Measurements from ENCODE around the gene P2RX4. TPM values are rescaled to one million over a fixed set of nuclear protein-coding genes. Genes with fewer than 3 reads are reported as not detected.
A peak's percentile ranks its signal among the peaks of the same experiment; 100 is the strongest.

P2RX4 gene
- polyA plus RNA-seq, 3 donors = 61.8 to 87.7 (median 74.7) TPM

- Histone ChIP-seq H4K20me1 (ENCODE audit: insufficient read depth, low read length) (peaks cover 32% of the 10 kb centered on the region), H3K27me3 (ENCODE audit: control insufficient read depth in 2 of 2, insufficient read depth in 2 of 2, low read length in 2 of 2) (no peaks in the 10 kb centered on the region), H2AFZ (ENCODE audit: insufficient read depth, low read depth, low read length, poor library complexity, severe bottlenecking) (no peak overlapping the region), H3K36me3 (replicated peaks in 1 of 2; ENCODE audit: control insufficient read depth in 1 of 2, insufficient read depth in 2 of 2, low read length in 2 of 2) (peaks cover 23 to 45% of the 10 kb centered on the region in 2 donors), H3K79me2 (ENCODE audit: insufficient read depth, low read length) (peaks cover 81% of the 10 kb centered on the region), H3K27ac (ENCODE audit: low read depth in 1 of 2, low read length in 2 of 2) (peak overlapping the region; percentile 98 to 99), H3K9me3 (replicated peaks in 1 of 2; ENCODE audit: control insufficient read depth in 1 of 2, insufficient read depth in 1 of 2, low read length in 2 of 2) (no peaks in the 10 kb centered on the region), H3K9ac (ENCODE audit: insufficient read depth, low read length, poor library complexity, severe bottlenecking) (peak overlapping the region; percentile 72), H3K4me2 (replicated peaks; ENCODE audit: extremely low read depth, low read length, poor library complexity, severe bottlenecking) (peak overlapping the region; percentile 46), H3K4me3 (replicated peaks in 1 of 3; ENCODE audit: low read depth in 2 of 3, low read length in 3 of 3) (peak overlapping the region in 1 of 3 experiments; percentile 46), H3K4me1 (ENCODE audit: control insufficient read depth in 1 of 2, insufficient read depth in 2 of 2, low read length in 2 of 2) (peaks cover 34 to 37% of the 10 kb centered on the region in 2 donors)
- no peak for TF ChIP-seq CTCF (IDR thresholded peaks at IDR 0.05)
- 32% methylated on average over 10 of the region's 15 CpGs for WGBS (ENCODE audit: insufficient coverage)
- peaks cover 0 to 18% (median 6%) of the 10 kb centered on the region in 7 donors for H3K9me3 Mint-ChIP-seq
- H3K4me3 Mint-ChIP-seq = peak overlapping the region; percentile 31 to 71
- DNase-seq = peak; percentile 94 to 98 (median 96)
- H3K27ac Mint-ChIP-seq = peak overlapping the region; percentile 98 to 100 (median 99)
- intact Hi-C loops (cut with micrococcal nuclease) = loop anchor here (1.0 to 10.0 kb wide), 4 partner anchors 9 to 146 kb away; no protein-coding TSS in a partner anchor
- H3K27me3 Mint-ChIP-seq (ENCODE audit: low read depth in 3 of 3) = peaks cover 0 to 3% (median 1%) of the 10 kb centered on the region in 3 donors
- peaks cover 57 to 87% of the 10 kb centered on the region in 2 donors for H3K36me3 Mint-ChIP-seq
- peaks cover 49% of the 10 kb centered on the region for H3K4me1 Mint-ChIP-seq
These were observed 68.5 kb downstream of the P2RX4 start for GRCh38 chr12:121278169-121279070.

GRCh38 chr12:121279071-121279375, 69.1 kb downstream of the P2RX4 start:
- no peak for TF ChIP-seq CTCF (IDR thresholded peaks at IDR 0.05)
- H3K4me3 Mint-ChIP-seq = peak overlapping the region in 1 of 2 donors; percentile 71
- H3K9ac ChIP-seq (ENCODE audit: insufficient read depth, low read length, poor library complexity, severe bottlenecking) = peak overlapping the region; percentile 72
- H3K4me2 ChIP-seq (replicated peaks; ENCODE audit: extremely low read depth, low read length, poor library complexity, severe bottlenecking) = peak overlapping the region; percentile 46
- H3K36me3 Mint-ChIP-seq = peaks cover 54 to 85% of the 10 kb centered on the region in 2 donors
- H3K9me3 ChIP-seq (replicated peaks in 1 of 2; ENCODE audit: control insufficient read depth in 1 of 2, insufficient read depth in 1 of 2, low read length in 2 of 2) = no peaks in the 10 kb centered on the region
- peaks cover 34 to 37% of the 10 kb centered on the region in 2 donors for H3K4me1 ChIP-seq (ENCODE audit: control insufficient read depth in 1 of 2, insufficient read depth in 2 of 2, low read length in 2 of 2)
- no peak for DNase-seq
- peaks cover 0 to 18% (median 6%) of the 10 kb centered on the region in 7 donors for H3K9me3 Mint-ChIP-seq
- peaks cover 49% of the 10 kb centered on the region for H3K4me1 Mint-ChIP-seq
- H3K27ac Mint-ChIP-seq = peak overlapping the region; percentile 98 to 100 (median 99)
- H3K4me3 ChIP-seq (replicated peaks in 1 of 3; ENCODE audit: low read depth in 2 of 3, low read length in 3 of 3) = peak overlapping the region in 1 of 3 experiments; percentile 46
- H2AFZ ChIP-seq (ENCODE audit: insufficient read depth, low read depth, low read length, poor library complexity, severe bottlenecking) = no peak overlapping the region
- 96% methylated on average over 10 of the region's 13 CpGs for WGBS (ENCODE audit: insufficient coverage)
- intact Hi-C loops (cut with micrococcal nuclease) = loop anchor here (2.0 to 10.0 kb wide), 3 partner anchors 14 to 146 kb away; no protein-coding TSS in a partner anchor
- H3K27me3 ChIP-seq (ENCODE audit: control insufficient read depth in 2 of 2, insufficient read depth in 2 of 2, low read length in 2 of 2) = no peaks in the 10 kb centered on the region
- peaks cover 23 to 45% of the 10 kb centered on the region in 2 donors for H3K36me3 ChIP-seq (replicated peaks in 1 of 2; ENCODE audit: control insufficient read depth in 1 of 2, insufficient read depth in 2 of 2, low read length in 2 of 2)
- H4K20me1 ChIP-seq (ENCODE audit: insufficient read depth, low read length) = peaks cover 32% of the 10 kb centered on the region
- peaks cover 0 to 3% (median 0%) of the 10 kb centered on the region in 3 donors for H3K27me3 Mint-ChIP-seq (ENCODE audit: low read depth in 3 of 3)
- peak overlapping the region; percentile 98 to 99 for H3K27ac ChIP-seq (ENCODE audit: low read depth in 1 of 2, low read length in 2 of 2)
- peaks cover 81% of the 10 kb centered on the region for H3K79me2 ChIP-seq (ENCODE audit: insufficient read depth, low read length)
